ENCODE results near the gene ZNF57.
"Not testable (repeated sequence)": the region's sequence is repeated elsewhere in the genome, so short reads cannot be mapped to it uniquely, and the experiment has no call there.

The ZNF57 gene

GRCh38 chr19:2872175-2872574 is 28.6 kb upstream of the ZNF57 start:
- H3K9me3 Mint-ChIP-seq; ATAC-seq (replicated peaks; ENCODE audit: extremely low read depth, poor library complexity, severe bottlenecking); H3K4me3 Mint-ChIP-seq; H3K27me3 Mint-ChIP-seq; H3K4me1 Mint-ChIP-seq; H3K27ac Mint-ChIP-seq (ENCODE audit: low read depth); H3K36me3 Mint-ChIP-seq (ENCODE audit: insufficient read depth); DNase-seq (ENCODE audit: low spot score in 2 of 2): not testable (repeated sequence)

- no peaks in the 10 kb centered on the region for H3K27me3 Mint-ChIP-seq
These were observed 23.1 kb upstream of the ZNF57 start for GRCh38 chr19:2877398-2878331.

GRCh38 chr19:2883686-2884439 is 16.9 kb upstream of the ZNF57 start:
- H3K27me3 Mint-ChIP-seq: no peaks in the 10 kb centered on the region
- peaks cover 6% of the 10 kb centered on the region for H3K4me1 Mint-ChIP-seq
- no peaks in the 10 kb centered on the region for H3K9me3 Mint-ChIP-seq
- H3K27ac Mint-ChIP-seq (ENCODE audit: low read depth): no peak overlapping the region
- DNase-seq (ENCODE audit: low spot score in 2 of 2) (no peak), ATAC-seq (replicated peaks; ENCODE audit: extremely low read depth, poor library complexity, severe bottlenecking) (no peak)
- peaks cover 1% of the 10 kb centered on the region for H3K36me3 Mint-ChIP-seq (ENCODE audit: insufficient read depth)
- H3K4me3 Mint-ChIP-seq: no peak overlapping the region

More at GRCh38 chr19:2877398-2878331, 23.1 kb upstream of the ZNF57 start:
- Mint-ChIP-seq H3K4me3 (no peak overlapping the region), H3K27ac (ENCODE audit: low read depth) (no peak overlapping the region), H3K36me3 (ENCODE audit: insufficient read depth) (peaks cover 1% of the 10 kb centered on the region), H3K4me1 (no peaks in the 10 kb centered on the region), H3K9me3 (no peaks in the 10 kb centered on the region)
- no peak for DNase-seq (ENCODE audit: low spot score in 2 of 2)
- no peak for ATAC-seq (replicated peaks; ENCODE audit: extremely low read depth, poor library complexity, severe bottlenecking)

- DNase-seq (ENCODE audit: low spot score in 2 of 2) (no peak), ATAC-seq (replicated peaks; ENCODE audit: extremely low read depth, poor library complexity, severe bottlenecking) (no peak)
- H3K4me1 Mint-ChIP-seq: peaks cover 6% of the 10 kb centered on the region
- no peaks in the 10 kb centered on the region for H3K9me3 Mint-ChIP-seq
- no peak overlapping the region for H3K27ac Mint-ChIP-seq (ENCODE audit: low read depth)
- H3K27me3 Mint-ChIP-seq: no peaks in the 10 kb centered on the region
- peaks cover 3% of the 10 kb centered on the region for H3K36me3 Mint-ChIP-seq (ENCODE audit: insufficient read depth)
- H3K4me3 Mint-ChIP-seq: no peak overlapping the region
These were observed 15.0 kb upstream of the ZNF57 start for GRCh38 chr19:2885736-2886135.

GRCh38 chr19:2887391-2887914 is 13.3 kb upstream of the ZNF57 start:
- H3K36me3 Mint-ChIP-seq (ENCODE audit: insufficient read depth): peaks cover 2% of the 10 kb centered on the region
- DNase-seq (ENCODE audit: low spot score in 2 of 2) (no peak), ATAC-seq (replicated peaks; ENCODE audit: extremely low read depth, poor library complexity, severe bottlenecking) (no peak)
- peaks cover 6% of the 10 kb centered on the region for H3K4me1 Mint-ChIP-seq
- peak overlapping the region; percentile 6 for H3K27ac Mint-ChIP-seq (ENCODE audit: low read depth)
- no peaks in the 10 kb centered on the region for H3K9me3 Mint-ChIP-seq
- no peak overlapping the region for H3K4me3 Mint-ChIP-seq
- no peaks in the 10 kb centered on the region for H3K27me3 Mint-ChIP-seq

- ATAC-seq (replicated peaks; ENCODE audit: extremely low read depth, poor library complexity, severe bottlenecking) (peak; percentile 71), DNase-seq (ENCODE audit: low spot score in 2 of 2) (peak in 1 of 2 donors; percentile 38)
- no peaks in the 10 kb centered on the region for H3K9me3 Mint-ChIP-seq
- peak overlapping the region; percentile 31 for H3K4me3 Mint-ChIP-seq
- H3K36me3 Mint-ChIP-seq (ENCODE audit: insufficient read depth): peaks cover 2% of the 10 kb centered on the region
- no peaks in the 10 kb centered on the region for H3K27me3 Mint-ChIP-seq
- H3K27ac Mint-ChIP-seq (ENCODE audit: low read depth): no peak overlapping the region
- H3K4me1 Mint-ChIP-seq: peaks cover 6% of the 10 kb centered on the region
These were observed 11.9 kb upstream of the ZNF57 start for GRCh38 chr19:2888731-2889224.

- not testable (repeated sequence) for ATAC-seq (replicated peaks; ENCODE audit: extremely low read depth, poor library complexity, severe bottlenecking); H3K4me3 Mint-ChIP-seq; H3K27ac Mint-ChIP-seq (ENCODE audit: low read depth); H3K27me3 Mint-ChIP-seq; DNase-seq (ENCODE audit: low spot score in 2 of 2); H3K4me1 Mint-ChIP-seq; H3K9me3 Mint-ChIP-seq; H3K36me3 Mint-ChIP-seq (ENCODE audit: insufficient read depth)
These were observed 10.2 kb upstream of the ZNF57 start for GRCh38 chr19:2890531-2890930.

- Mint-ChIP-seq H3K27ac (ENCODE audit: low read depth) (no peak overlapping the region), H3K36me3 (ENCODE audit: insufficient read depth) (peaks cover 12% of the 10 kb centered on the region), H3K4me3 (no peak overlapping the region), H3K9me3 (no peaks in the 10 kb centered on the region), H3K27me3 (no peaks in the 10 kb centered on the region), H3K4me1 (peaks cover 12% of the 10 kb centered on the region)
- ATAC-seq (replicated peaks; ENCODE audit: extremely low read depth, poor library complexity, severe bottlenecking): no peak
- no peak for DNase-seq (ENCODE audit: low spot score in 2 of 2)
These were observed 4.0 kb upstream of the ZNF57 start for GRCh38 chr19:2896694-2897093.

- H3K9me3 Mint-ChIP-seq: no peaks in the 10 kb centered on the region
- peaks cover 27% of the 10 kb centered on the region for H3K4me1 Mint-ChIP-seq
These were observed 2.0 kb downstream of the ZNF57 start for GRCh38 chr19:2902590-2903218.

GRCh38 chr19:2903326-2903725 is 2.6 kb downstream of the ZNF57 start:
- peaks cover 27% of the 10 kb centered on the region for H3K4me1 Mint-ChIP-seq
- not testable (repeated sequence) for H3K4me3 Mint-ChIP-seq; H3K27me3 Mint-ChIP-seq; H3K27ac Mint-ChIP-seq (ENCODE audit: low read depth); ATAC-seq (replicated peaks; ENCODE audit: extremely low read depth, poor library complexity, severe bottlenecking); H3K36me3 Mint-ChIP-seq (ENCODE audit: insufficient read depth); DNase-seq (ENCODE audit: low spot score in 2 of 2); H3K9me3 Mint-ChIP-seq

More at GRCh38 chr19:2902590-2903218, 2.0 kb downstream of the ZNF57 start:
- Mint-ChIP-seq H3K36me3 (ENCODE audit: insufficient read depth) (peaks cover 10% of the 10 kb centered on the region), H3K27me3 (no peaks in the 10 kb centered on the region), H3K27ac (ENCODE audit: low read depth) (no peak overlapping the region), H3K4me3 (no peak overlapping the region)
- no peak for ATAC-seq (replicated peaks; ENCODE audit: extremely low read depth, poor library complexity, severe bottlenecking)
- no peak for DNase-seq (ENCODE audit: low spot score in 2 of 2)

- H3K36me3 Mint-ChIP-seq (ENCODE audit: insufficient read depth): peaks cover 1% of the 10 kb centered on the region
- H3K4me3 Mint-ChIP-seq: no peak overlapping the region
These were observed 5.3 kb downstream of the ZNF57 start for GRCh38 chr19:2905918-2906519.

More at GRCh38 chr19:2905918-2906519, 5.3 kb downstream of the ZNF57 start:
- H3K9me3 Mint-ChIP-seq: no peaks in the 10 kb centered on the region
- no peaks in the 10 kb centered on the region for H3K27me3 Mint-ChIP-seq
- no peak for ATAC-seq (replicated peaks; ENCODE audit: extremely low read depth, poor library complexity, severe bottlenecking)
- no peak for DNase-seq (ENCODE audit: low spot score in 2 of 2)
- peaks cover 27% of the 10 kb centered on the region for H3K4me1 Mint-ChIP-seq
- no peak overlapping the region for H3K27ac Mint-ChIP-seq (ENCODE audit: low read depth)

All from central memory CD8-positive, alpha-beta T cell (primary cell).